Liver (tissue), 9 donors: ENCODE measurements around the gene ATXN1. TPM values are rescaled to one million over a fixed set of nuclear protein-coding genes. Genes with fewer than 3 reads are reported as not detected.

Source experiments
- DNase-seq: peaks from one replicate; pipeline ENCODE4 v3.0.0-alpha.2; 2017; ENCODE audit warnings: low spot score
- H3K27ac ChIP-seq, 2 donors: one replicate each; pipeline ENCODE4 v1.7.0; 2013; ENCODE audit warnings: inconsistent platforms in 2 of 2, low read length in 2 of 2, control low read depth in 1 of 2, low read depth in 1 of 2, mild to moderate bottlenecking in 1 of 2
- H3K27me3 ChIP-seq, 4 donors: one replicate each; pipeline versions ENCODE4 v1.6.1 to v1.7.0; 2013; ENCODE audit warnings: low read length in 3 of 4, inconsistent platforms in 1 of 4, mild to moderate bottlenecking in 1 of 4, moderate library complexity in 1 of 4; ENCODE audit not compliant: control insufficient read depth in 4 of 4, insufficient read depth in 4 of 4
- H3K36me3 ChIP-seq, 4 donors: one replicate each; pipeline versions ENCODE4 v1.6.1 to v1.7.0; 2013; ENCODE audit warnings: low read length in 3 of 4, mild to moderate bottlenecking in 3 of 4, low read depth in 1 of 4, moderate library complexity in 1 of 4; ENCODE audit not compliant: control insufficient read depth in 4 of 4, insufficient read depth in 3 of 4
- H3K4me1 ChIP-seq, 4 donors: one replicate each; pipeline versions ENCODE4 v1.6.1 to v1.7.0; 2013; ENCODE audit warnings: low read length in 3 of 4, mild to moderate bottlenecking in 3 of 4, moderate library complexity in 1 of 4; ENCODE audit not compliant: control insufficient read depth in 4 of 4, insufficient read depth in 4 of 4
- H3K4me3 ChIP-seq, 3 donors: one replicate each; pipeline versions ENCODE4 v1.6.1 to v1.7.0; 2013; ENCODE audit warnings: low read length in 3 of 3, control low read depth in 1 of 3, low read depth in 1 of 3, mild to moderate bottlenecking in 1 of 3
- H3K9ac ChIP-seq, 2 donors: one replicate each; pipeline ENCODE4 v1.7.0; 2013; ENCODE audit warnings: low read length in 2 of 2, mild to moderate bottlenecking in 2 of 2, moderate library complexity in 2 of 2, control low read depth in 1 of 2, low read depth in 1 of 2
- H3K9me3 ChIP-seq, 4 donors: one replicate each; pipeline versions ENCODE4 v1.6.1 to v1.7.0; 2013; ENCODE audit warnings: low read length in 3 of 4; ENCODE audit not compliant: control insufficient read depth in 4 of 4
- ATF3 ChIP-seq: IDR thresholded peaks from 2 replicates; pipeline ENCODE4 v1.6.1; 2016; ENCODE audit warnings: antibody characterized with exemption
- CTCF ChIP-seq: fragments of 150-350 bp; IDR thresholded peaks from 2 replicates; pipeline ENCODE4 v1.5.1; 2017; ENCODE audit warnings: improper control_type of control experiment, low read depth, low read length; ENCODE audit not compliant: missing input control
- FOXA1 ChIP-seq: IDR thresholded peaks from 2 replicates; pipeline ENCODE4 v1.6.1; 2016; ENCODE audit warnings: antibody characterized with exemption
- FOXA2 ChIP-seq: IDR thresholded peaks from 2 replicates; pipeline ENCODE4 v1.6.1; 2016; ENCODE audit warnings: antibody characterized with exemption
- GABPA ChIP-seq, 2 donors: IDR thresholded peaks in 1 of 2; conservative IDR thresholded peaks in 1 of 2; 2 replicates each; pipeline ENCODE4 v1.6.1; 2016; ENCODE audit warnings: antibody characterized with exemption in 2 of 2, mild to moderate bottlenecking in 1 of 2, moderate library complexity in 1 of 2
- HNF4A ChIP-seq, 2 donors: conservative IDR thresholded peaks; 2 replicates each; pipeline ENCODE4 v1.6.1; 2016; ENCODE audit warnings: antibody characterized with exemption in 2 of 2, mild to moderate bottlenecking in 2 of 2
- HNF4G ChIP-seq: IDR thresholded peaks from 2 replicates; pipeline ENCODE4 v1.6.1; 2016; ENCODE audit warnings: antibody characterized with exemption
- JUND ChIP-seq, 2 donors: IDR thresholded peaks; 2 replicates each; pipeline ENCODE4 v1.6.1; 2016; ENCODE audit warnings: antibody characterized with exemption in 2 of 2
- MAX ChIP-seq: IDR thresholded peaks from 2 replicates; pipeline ENCODE4 v1.6.1; 2016; ENCODE audit warnings: antibody characterized with exemption
- NR2F2 ChIP-seq: IDR thresholded peaks from 2 replicates; pipeline ENCODE4 v1.6.1; 2016; ENCODE audit warnings: antibody characterized with exemption
- RAD21 ChIP-seq, 2 donors: IDR thresholded peaks; 2 replicates each; pipeline ENCODE4 v1.6.1; 2016; ENCODE audit warnings: antibody characterized with exemption in 2 of 2, mild to moderate bottlenecking in 2 of 2
- REST ChIP-seq: IDR thresholded peaks from 2 replicates; pipeline ENCODE4 v1.6.1; 2016; ENCODE audit warnings: antibody characterized with exemption, mild to moderate bottlenecking
- SP1 ChIP-seq: IDR thresholded peaks from 2 replicates; pipeline ENCODE4 v1.6.1; 2018; ENCODE audit warnings: antibody characterized with exemption, mild to moderate bottlenecking
- TAF1 ChIP-seq: conservative IDR thresholded peaks from 2 replicates; pipeline ENCODE4 v1.6.1; 2016; ENCODE audit warnings: antibody characterized with exemption, mild to moderate bottlenecking
- YY1 ChIP-seq: IDR thresholded peaks from 2 replicates; pipeline ENCODE4 v1.6.1; 2016; ENCODE audit warnings: antibody characterized with exemption, mild to moderate bottlenecking
- ZBTB33 ChIP-seq: IDR thresholded peaks from 2 replicates; pipeline ENCODE4 v1.6.1; 2016; ENCODE audit warnings: antibody characterized with exemption
- WGBS: extraction: QIAGEN DNeasy Blood & Tissue Kit; methylation state at CpG from one replicate; pipeline ENCODE4 v1.1.7; 2013; 5-methylcytosine and 5-hydroxymethylcytosine counted together
- polyA plus RNA-seq, 2 donors: library from polyadenylated mRNA; stranded (reverse) in 1 of 2; unstranded in 1 of 2; fragments of 200-250 nt in 1 of 2; fragments of >200 nt in 1 of 2; fragmentation: Nextera tagmentation in 1 of 2; extraction: Ambion mirVana in 1 of 2; gene quantifications; one replicate each; pipeline versions ENCODE4 v1.2.1 to v1.2.3, GENCODE V29; 2013 to 2015
- total RNA-seq, 2 donors: library from RNA; depleted of rRNA; stranded (reverse); fragments of >200 nt; gene quantifications; one replicate each; pipeline ENCODE4 v1.2.3, GENCODE V29; 2014
- donor health status: healthy.
- donor health status: healthy.
- donor health status: healthy.
- donor health status: healthy.
- donor health status: healthy.

Gene ATXN1
- total and polyA plus RNA-seq, 4 donors = 4.3 to 29.7 (median 8.2) TPM

- Histone ChIP-seq H3K36me3 (no peaks in the 10 kb centered on the region), H3K9ac (no peak overlapping the region), H3K4me3 (no peak overlapping the region), H3K4me1 (no peaks in the 10 kb centered on the region), H3K9me3 (no peaks in the 10 kb centered on the region), H3K27me3 (no peaks in the 10 kb centered on the region), H3K27ac (no peak overlapping the region)
- TF ChIP-seq GABPA (IDR thresholded peaks at IDR 0.05 in 1 of 2, conservative IDR thresholded peaks at IDR 0.05 in 1 of 2) (no peak), JUND (IDR thresholded peaks at IDR 0.05) (no peak), SP1 (no peak), FOXA2 (no peak)
- WGBS = 93% methylated on average over 5 of the region's 5 CpGs
- DNase-seq = no peak
Observed at GRCh38 chr6:16279243-16279642, 482.0 kb downstream of the ATXN1 start.

GRCh38 chr6:16278750-16279149 is 482.5 kb downstream of the ATXN1 start:
- no peaks in the 10 kb centered on the region for H3K27me3 ChIP-seq
- no peaks in the 10 kb centered on the region for H3K36me3 ChIP-seq
- TF ChIP-seq HNF4G (no peak), FOXA1 (no peak), MAX (no peak), NR2F2 (no peak), SP1 (no peak), REST (no peak), HNF4A (conservative IDR thresholded peaks at IDR 0.05) (no peak)
- H3K4me1 ChIP-seq = no peaks in the 10 kb centered on the region
- no peak for DNase-seq
- H3K27ac ChIP-seq = no peak overlapping the region
- no peak overlapping the region for H3K4me3 ChIP-seq
- 97% methylated on average over 9 of the region's 9 CpGs for WGBS
- H3K9me3 ChIP-seq = no peaks in the 10 kb centered on the region
- H3K9ac ChIP-seq = no peak overlapping the region

GRCh38 chr6:16278048-16278724 is 483.1 kb downstream of the ATXN1 start:
- DNase-seq = no peak
- Histone ChIP-seq H3K9ac (no peak overlapping the region), H3K9me3 (no peaks in the 10 kb centered on the region), H3K36me3 (no peaks in the 10 kb centered on the region), H3K27ac (no peak overlapping the region), H3K4me1 (no peaks in the 10 kb centered on the region), H3K27me3 (no peaks in the 10 kb centered on the region), H3K4me3 (no peak overlapping the region)
- TF ChIP-seq YY1 = no peak
- TF ChIP-seq NR2F2 = no peak
- no peak for TF ChIP-seq CTCF
- no peak for TF ChIP-seq MAX
- no peak for TF ChIP-seq GABPA (IDR thresholded peaks at IDR 0.05 in 1 of 2, conservative IDR thresholded peaks at IDR 0.05 in 1 of 2)
- no peak for TF ChIP-seq SP1
- no peak for TF ChIP-seq RAD21 (IDR thresholded peaks at IDR 0.05)
- TF ChIP-seq HNF4A (conservative IDR thresholded peaks at IDR 0.05) = no peak
- TF ChIP-seq ZBTB33 = no peak
- no peak for TF ChIP-seq ATF3
- TF ChIP-seq TAF1 = no peak
- 94% methylated on average over 10 of the region's 10 CpGs for WGBS
